A673 (cell line): Measurements from ENCODE around the gene MACROH2A2. TPM values are rescaled to one million over a fixed set of nuclear protein-coding genes. Genes with fewer than 3 reads are reported as not detected.
A peak's percentile ranks its signal among the peaks of the same experiment; 100 is the strongest.

Experiments used
- BruUV-seq: library from RNA; stranded (reverse); fragments of 400-500 nt; replicated peaks from 2 replicates; lab custom pipeline; 2021; lab: Mats Ljungman, UMichigan
- CTCF ChIA-PET: fragments of 300-600 bp; sonication (Branson Sonifier 250); formaldehyde crosslinking; loops from one replicate; lab custom pipeline; 2022; ENCODE audit warnings: antibody characterized with exemption; lab: Charles Lee
- POLR2A ChIA-PET: fragments of 300-600 bp; sonication (Branson Sonifier 250); formaldehyde crosslinking; loops from one replicate; lab custom pipeline; 2022; ENCODE audit warnings: antibody characterized with exemption; ENCODE audit not compliant: low non-redundant PET; lab: Charles Lee
- DNase-seq: peaks from one replicate; pipeline ENCODE4 v3.0.0-alpha.2; 2015; ENCODE audit warnings: low spot score
- H3K27ac ChIP-seq: fragments of 200-600 bp; sonication (generic); 2 replicates; pipeline ENCODE4 v1.5.1; 2016; ENCODE audit warnings: mixed run types, low read depth, mild to moderate bottlenecking, mixed read lengths, antibody characterized with exemption, low read length; ENCODE audit not compliant: poor library complexity, severe bottlenecking
- H3K27me3 ChIP-seq: fragments of 200-600 bp; sonication (generic); replicated peaks from 2 replicates; pipeline ENCODE4 v1.6.1; 2017; ENCODE audit warnings: mixed run types, low read depth, mild to moderate bottlenecking, mixed read lengths, antibody characterized with exemption, low read length; ENCODE audit not compliant: insufficient read depth, poor library complexity
- H3K36me3 ChIP-seq: fragments of 200-600 bp; sonication (generic); 2 replicates; pipeline ENCODE4 v1.6.1; 2016; ENCODE audit warnings: mixed run types, mild to moderate bottlenecking, mixed read lengths, antibody characterized with exemption, low read length; ENCODE audit not compliant: insufficient read depth, poor library complexity, severe bottlenecking
- H3K4me1 ChIP-seq: fragments of 200-600 bp; sonication (generic); 2 replicates; pipeline ENCODE4 v1.6.1; 2017; ENCODE audit warnings: mixed run types, mild to moderate bottlenecking, mixed read lengths, antibody characterized with exemption, low read length; ENCODE audit not compliant: insufficient read depth, poor library complexity, severe bottlenecking
- H3K4me3 ChIP-seq: fragments of 200-600 bp; sonication (generic); 2 replicates; pipeline ENCODE4 v1.5.1; 2016; ENCODE audit warnings: low read depth, mixed run types, mild to moderate bottlenecking, mixed read lengths, low read length; ENCODE audit not compliant: poor library complexity, severe bottlenecking
- H3K9me3 ChIP-seq: fragments of 200-600 bp; sonication (generic); 2 replicates; pipeline ENCODE4 v1.6.1; 2016; ENCODE audit warnings: mixed run types, low read depth, mild to moderate bottlenecking, mixed read lengths, antibody characterized with exemption, low read length; ENCODE audit not compliant: poor library complexity, severe bottlenecking
- CTCF ChIP-seq: fragments of 300-800, 200-600 bp; sonication (generic); conservative IDR thresholded peaks from 2 replicates; pipeline ENCODE4 v1.5.1; 2017; ENCODE audit warnings: low read depth, mild to moderate bottlenecking, antibody characterized with exemption, low read length, moderate library complexity, mixed read lengths
- EZH2 ChIP-seq: fragments of 200-600 bp; sonication (generic); IDR thresholded peaks from 2 replicates; pipeline ENCODE4 v1.6.1; 2017; ENCODE audit warnings: borderline replicate concordance, low read depth, mild to moderate bottlenecking, mixed read lengths, antibody characterized with exemption, low read length; ENCODE audit not compliant: poor library complexity, severe bottlenecking
- intact Hi-C: fragments of 100-400 bp; cut with micrococcal nuclease; formaldehyde crosslinking; loops from one replicate; pipeline ENCODE4 v1.10.0; 2022; ENCODE audit not compliant: unreplicated experiment
- total RNA-seq: library from RNA; stranded (reverse); gene quantifications from 2 replicates; pipeline ENCODE4 v1.2.3, GENCODE V29; 2021

Gene MACROH2A2
- total RNA-seq, 1 experiment from 2014 or later = 301 TPM

- peaks cover 36% of the 10 kb centered on the region for H3K4me1 ChIP-seq
- no peak overlapping the region for H3K4me3 ChIP-seq
- H3K27ac ChIP-seq = no peak overlapping the region
- DNase-seq = no peak
- no peak for TF ChIP-seq CTCF
- TF ChIP-seq EZH2 = no peak
- ChIA-PET CTCF (no interaction called here), POLR2A (no interaction called here)
- peaks cover 24% of the 10 kb centered on the region for H3K9me3 ChIP-seq
- BruUV-seq = no TSS peak
- H3K36me3 ChIP-seq = no peaks in the 10 kb centered on the region
- H3K27me3 ChIP-seq = no peaks in the 10 kb centered on the region
- intact Hi-C loops = no loop called here
Observed at GRCh38 chr10:70032667-70033289, 19.9 kb upstream of the MACROH2A2 start.

- TF ChIP-seq EZH2 = no peak
- TF ChIP-seq CTCF = no peak
- no TSS peak for BruUV-seq
Observed at GRCh38 chr10:70034232-70034631, 18.4 kb upstream of the MACROH2A2 start.

GRCh38 chr10:70035531-70035930, 17.1 kb upstream of the MACROH2A2 start:
- CTCF ChIA-PET = no interaction called here

More at GRCh38 chr10:70034232-70034631, 18.4 kb upstream of the MACROH2A2 start:
- POLR2A ChIA-PET = interaction anchor here (0.5 kb wide), 1 partner anchor 1817 kb away, joined by 3 read pairs; no protein-coding TSS in a partner anchor
- Histone ChIP-seq H3K27ac (peak overlapping the region; percentile 71), H3K27me3 (no peaks in the 10 kb centered on the region), H3K36me3 (peaks cover 7% of the 10 kb centered on the region), H3K4me1 (peaks cover 36% of the 10 kb centered on the region), H3K4me3 (no peak overlapping the region), H3K9me3 (peaks cover 34% of the 10 kb centered on the region)
- peak; percentile 97 for DNase-seq
- CTCF ChIA-PET = interaction anchor here (0.6 to 0.8 kb wide), 2 partner anchors 76 to 133 kb away, joined by 3 read pairs; no protein-coding TSS in a partner anchor
- intact Hi-C loops = loop anchor here (2.0 kb wide), 1 partner anchor 57 kb away; no protein-coding TSS in a partner anchor

More at GRCh38 chr10:70035531-70035930, 17.1 kb upstream of the MACROH2A2 start:
- POLR2A ChIA-PET = no interaction called here
- TF ChIP-seq EZH2 (no peak), CTCF (no peak)
- Histone ChIP-seq H3K36me3 (peaks cover 7% of the 10 kb centered on the region), H3K4me3 (no peak overlapping the region), H3K27me3 (no peaks in the 10 kb centered on the region), H3K27ac (peak overlapping the region; percentile 71), H3K4me1 (peaks cover 42% of the 10 kb centered on the region), H3K9me3 (peaks cover 34% of the 10 kb centered on the region)
- intact Hi-C loops = loop anchor here (2.0 kb wide), 1 partner anchor 59 kb away; no protein-coding TSS in a partner anchor
- DNase-seq = no peak
- no TSS peak for BruUV-seq
